Hepatocyte (in vitro differentiated cells): ENCODE data around the gene NSMCE1. TPM values are rescaled to one million over a fixed set of nuclear protein-coding genes. Genes with fewer than 3 reads are reported as not detected.

Source experiments
- DNase-seq: peaks from one replicate; pipeline ENCODE4 v3.0.0-alpha.2; 2016; ENCODE audit warnings: low spot score
- H2AFZ ChIP-seq: fragments of 200-600 bp; sonication (generic); 2 replicates; pipeline ENCODE4 v1.6.0; 2016; ENCODE audit warnings: antibody characterized with exemption, mild to moderate bottlenecking
- H3K27ac ChIP-seq: fragments of 200-600 bp; sonication (generic); 2 replicates; pipeline ENCODE4 v1.5.1; 2016; ENCODE audit warnings: mild to moderate bottlenecking
- H3K27me3 ChIP-seq: fragments of 200-600 bp; sonication (generic); 2 replicates; pipeline ENCODE4 v1.6.1; 2016
- H3K36me3 ChIP-seq: fragments of 200-600 bp; sonication (generic); replicated peaks from 2 replicates; pipeline ENCODE4 v1.5.1; 2016; ENCODE audit warnings: low read depth; ENCODE audit not compliant: insufficient read depth
- H3K4me1 ChIP-seq: fragments of 200-600 bp; sonication (generic); 2 replicates; pipeline ENCODE4 v1.5.1; 2016; ENCODE audit warnings: mild to moderate bottlenecking, moderate library complexity; ENCODE audit not compliant: insufficient read depth
- H3K4me2 ChIP-seq: fragments of 200-600 bp; sonication (generic); 2 replicates; pipeline ENCODE4 v1.6.0; 2016
- H3K4me3 ChIP-seq: fragments of 200-600 bp; sonication (generic); 2 replicates; pipeline ENCODE4 v1.5.1; 2016; ENCODE audit warnings: mild to moderate bottlenecking
- H3K79me2 ChIP-seq: fragments of 200-600 bp; sonication (generic); 2 replicates; pipeline ENCODE4 v1.6.0; 2017; ENCODE audit warnings: mild to moderate bottlenecking
- H3K9me2 ChIP-seq: fragments of 200-600 bp; sonication (generic); replicated peaks from 2 replicates; pipeline ENCODE4 v1.6.0; 2017; ENCODE audit warnings: mild to moderate bottlenecking; ENCODE audit not compliant: insufficient read depth
- H3K9me3 ChIP-seq: fragments of 200-600 bp; sonication (generic); 2 replicates; pipeline ENCODE4 v1.5.1; 2016; ENCODE audit warnings: low read depth, mild to moderate bottlenecking
- H4K20me1 ChIP-seq: fragments of 200-600 bp; sonication (generic); 2 replicates; pipeline ENCODE4 v1.6.0; 2016; ENCODE audit warnings: mild to moderate bottlenecking; ENCODE audit not compliant: insufficient read depth, poor library complexity, severe bottlenecking
- CTCF ChIP-seq: fragments of 200-600 bp; sonication (generic); IDR thresholded peaks from 2 replicates; pipeline ENCODE4 v1.5.1; 2016; ENCODE audit warnings: antibody characterized with exemption, mild to moderate bottlenecking; ENCODE audit not compliant: poor library complexity
- EZH2 ChIP-seq: fragments of 200-600 bp; sonication (generic); IDR thresholded peaks from 2 replicates; pipeline ENCODE4 v1.6.1; 2016; ENCODE audit warnings: antibody characterized with exemption, mild to moderate bottlenecking, borderline replicate concordance
- EZH2phosphoT487 ChIP-seq: fragments of 200-600 bp; sonication (generic); IDR thresholded peaks from one replicate; pipeline ENCODE4 v1.6.1; 2018; ENCODE audit warnings: antibody characterized with exemption, mild to moderate bottlenecking, low read depth, moderate library complexity; ENCODE audit not compliant: unreplicated experiment, severe bottlenecking
- WGBS: methylation state at CpG from one replicate; pipeline ENCODE4 v1.1.6; 2016; ENCODE audit warnings: low lambda C conversion rate; ENCODE audit errors: missing lambda C conversion rate; 5-methylcytosine and 5-hydroxymethylcytosine counted together
- polyA plus RNA-seq: library from polyadenylated mRNA; unstranded; fragments of >200 nt; fragmentation: Nextera tagmentation; extraction: Ambion mirVana; gene quantifications from 2 replicates; pipeline ENCODE4 v1.2.1, GENCODE V29; 2016
- total RNA-seq: library from RNA; depleted of rRNA; stranded (reverse); fragments of >200 nt; gene quantifications from 2 replicates; pipeline ENCODE4 v1.2.3, GENCODE V29; 2014

Gene NSMCE1
- total and polyA plus RNA-seq, 2 experiments from 2014 or later: 35.0 to 58.2 TPM

GRCh38 chr16:27313422-27314160 is 45.0 kb upstream of the NSMCE1 start, which contains the start of gene IL4R:
Gene IL4R, plus strand, starts transcription at chr16:27313974. Its CDS starts 26,230 bp downstream, at chr16:27340204.
- WGBS: 0% methylated on average over 30 of the region's 85 CpGs
- H2AFZ ChIP-seq: peak within 1 kb of the TSS; percentile 60
- H3K27me3 ChIP-seq: no peaks in the 10 kb centered on the region
- no peaks in the 10 kb centered on the region for H3K9me3 ChIP-seq
- H3K4me1 ChIP-seq: peaks cover 23% of the 10 kb centered on the region
- H3K4me3 ChIP-seq: peak within 1 kb of the TSS; percentile 23
- H3K79me2 ChIP-seq: peaks cover 34% of the 10 kb centered on the region
- no peaks in the 10 kb centered on the region for H4K20me1 ChIP-seq
- DNase-seq: peak; percentile 88
- H3K36me3 ChIP-seq: no peaks in the 10 kb centered on the region
- peak within 1 kb of the TSS; percentile 92 for H3K4me2 ChIP-seq
- TF ChIP-seq EZH2: no peak
- no peak for TF ChIP-seq CTCF
- no peak for TF ChIP-seq EZH2phosphoT487
- peak within 1 kb of the TSS; percentile 94 for H3K27ac ChIP-seq
- no peaks in the 10 kb centered on the region for H3K9me2 ChIP-seq

- Histone ChIP-seq H3K79me2 (peaks cover 27% of the 10 kb centered on the region), H3K27ac (peak overlapping the region; percentile 94), H2AFZ (no peak overlapping the region), H3K4me3 (no peak overlapping the region), H3K4me2 (peak overlapping the region; percentile 92), H3K9me2 (no peaks in the 10 kb centered on the region), H3K36me3 (no peaks in the 10 kb centered on the region), H3K4me1 (peaks cover 17% of the 10 kb centered on the region), H4K20me1 (no peaks in the 10 kb centered on the region), H3K27me3 (no peaks in the 10 kb centered on the region), H3K9me3 (no peaks in the 10 kb centered on the region)
- 70% methylated on average over 11 of the region's 11 CpGs for WGBS
- no peak for TF ChIP-seq CTCF
- TF ChIP-seq EZH2: no peak
- no peak for TF ChIP-seq EZH2phosphoT487
- DNase-seq: no peak
Measured at GRCh38 chr16:27312580-27313421, 44.2 kb upstream of the NSMCE1 start.

GRCh38 chr16:27311897-27312303 is 43.3 kb upstream of the NSMCE1 start:
- H3K4me1 ChIP-seq: peaks cover 17% of the 10 kb centered on the region
- H4K20me1 ChIP-seq: no peaks in the 10 kb centered on the region
- no peak for DNase-seq
- no peak overlapping the region for H3K27ac ChIP-seq
- TF ChIP-seq CTCF: no peak
- no peak for TF ChIP-seq EZH2
- no peak for TF ChIP-seq EZH2phosphoT487
- 71% methylated on average over 7 of the region's 7 CpGs for WGBS
- no peaks in the 10 kb centered on the region for H3K27me3 ChIP-seq
- H3K9me2 ChIP-seq: no peaks in the 10 kb centered on the region
- H3K4me3 ChIP-seq: no peak overlapping the region
- peaks cover 18% of the 10 kb centered on the region for H3K79me2 ChIP-seq
- no peaks in the 10 kb centered on the region for H3K36me3 ChIP-seq
- no peaks in the 10 kb centered on the region for H3K9me3 ChIP-seq
- no peak overlapping the region for H3K4me2 ChIP-seq
- H2AFZ ChIP-seq: no peak overlapping the region
